WERI-Rb-1 (cell line): Measurements from ENCODE around the gene DNAH9.

Experiments
- DNase-seq: peaks from one replicate; pipeline ENCODE4 v3.0.0-alpha.2; 2020
- H3K27ac ChIP-seq: fragments of 250-450 bp; sonication (Bioruptor Pico); 2 replicates; pipeline ENCODE4 v1.5.1; 2020; ENCODE audit warnings: mild to moderate bottlenecking, moderate library complexity
- H3K27me3 ChIP-seq: fragments of 250-450 bp; sonication (Bioruptor Pico); 2 replicates; pipeline ENCODE4 v1.5.1; 2021; ENCODE audit warnings: mild to moderate bottlenecking, low read depth, moderate library complexity; ENCODE audit not compliant: insufficient read depth, severe bottlenecking
- H3K36me3 ChIP-seq: fragments of 250-450 bp; sonication (Bioruptor Pico); 2 replicates; pipeline ENCODE4 v1.5.1; 2020; ENCODE audit warnings: mild to moderate bottlenecking, moderate library complexity
- H3K4me3 ChIP-seq: 2 replicates; pipeline ENCODE4 v1.5.1; 2011; ENCODE audit warnings: low read depth, mild to moderate bottlenecking, control low read depth, low read length
- H3K9me3 ChIP-seq: fragments of 250-450 bp; sonication (Bioruptor Pico); 2 replicates; pipeline ENCODE4 v1.5.1; 2021; ENCODE audit warnings: mild to moderate bottlenecking, moderate library complexity; ENCODE audit not compliant: severe bottlenecking
- TF ChIP-seq, protein P1 (sequence below): IDR thresholded peaks from 2 replicates; pipeline ENCODE4 v1.5.1; 2011; ENCODE audit warnings: low read depth, mild to moderate bottlenecking, control low read depth, inconsistent platforms, low read length

DNAH9 gene

DNA sequence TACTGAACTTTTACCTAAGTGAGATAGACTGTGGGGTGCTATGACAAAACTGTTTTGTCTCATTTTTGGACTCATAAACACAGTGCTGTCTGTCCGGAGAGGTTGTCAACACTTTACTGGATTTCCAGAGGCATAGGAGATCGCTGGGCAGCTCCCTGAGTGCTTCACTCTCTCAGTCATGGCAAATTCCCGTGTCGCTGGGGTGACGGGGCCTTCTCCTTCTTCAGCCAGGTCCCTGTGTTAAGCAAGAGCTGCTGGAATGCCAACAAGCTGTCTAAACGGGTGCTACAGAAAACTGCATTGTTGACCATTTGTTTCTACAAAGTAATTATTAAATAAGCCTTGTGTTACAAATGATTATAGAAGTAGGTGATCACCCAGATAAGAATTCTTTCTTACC is 141.6 kb downstream of the DNAH9 start:
- Histone ChIP-seq H3K36me3 (no peaks in the 10 kb centered on the region), H3K27me3 (peaks cover 12% of the 10 kb centered on the region), H3K9me3 (no peaks in the 10 kb centered on the region), H3K27ac (no peak overlapping the region), H3K4me3 (no peak overlapping the region)
- TF ChIP-seq, protein P1, sequence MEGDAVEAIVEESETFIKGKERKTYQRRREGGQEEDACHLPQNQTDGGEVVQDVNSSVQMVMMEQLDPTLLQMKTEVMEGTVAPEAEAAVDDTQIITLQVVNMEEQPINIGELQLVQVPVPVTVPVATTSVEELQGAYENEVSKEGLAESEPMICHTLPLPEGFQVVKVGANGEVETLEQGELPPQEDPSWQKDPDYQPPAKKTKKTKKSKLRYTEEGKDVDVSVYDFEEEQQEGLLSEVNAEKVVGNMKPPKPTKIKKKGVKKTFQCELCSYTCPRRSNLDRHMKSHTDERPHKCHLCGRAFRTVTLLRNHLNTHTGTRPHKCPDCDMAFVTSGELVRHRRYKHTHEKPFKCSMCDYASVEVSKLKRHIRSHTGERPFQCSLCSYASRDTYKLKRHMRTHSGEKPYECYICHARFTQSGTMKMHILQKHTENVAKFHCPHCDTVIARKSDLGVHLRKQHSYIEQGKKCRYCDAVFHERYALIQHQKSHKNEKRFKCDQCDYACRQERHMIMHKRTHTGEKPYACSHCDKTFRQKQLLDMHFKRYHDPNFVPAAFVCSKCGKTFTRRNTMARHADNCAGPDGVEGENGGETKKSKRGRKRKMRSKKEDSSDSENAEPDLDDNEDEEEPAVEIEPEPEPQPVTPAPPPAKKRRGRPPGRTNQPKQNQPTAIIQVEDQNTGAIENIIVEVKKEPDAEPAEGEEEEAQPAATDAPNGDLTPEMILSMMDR = no peak
- DNase-seq = no peak

DNA sequence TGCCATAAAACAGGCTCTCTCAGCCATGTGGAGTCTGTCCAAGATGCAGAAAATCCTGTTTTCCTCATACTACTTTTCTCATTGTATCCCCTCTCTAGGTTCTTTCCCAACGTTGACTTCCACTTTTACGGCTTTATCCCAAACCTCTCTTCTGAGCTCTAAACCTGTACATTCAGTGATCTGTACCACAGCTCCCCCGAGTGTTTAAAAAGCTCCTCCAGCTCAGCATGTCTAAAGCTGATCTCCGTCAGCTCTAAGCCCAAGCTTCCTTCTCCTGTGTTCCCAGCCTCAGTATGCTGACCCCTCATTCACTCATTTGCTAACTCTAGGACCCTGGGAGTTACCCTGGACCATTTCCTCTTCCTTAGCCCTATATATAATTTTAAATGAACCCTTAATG is 144.6 kb downstream of the DNAH9 start:
- Histone ChIP-seq H3K27ac (no peak overlapping the region), H3K36me3 (no peaks in the 10 kb centered on the region), H3K4me3 (no peak overlapping the region), H3K27me3 (peaks cover 12% of the 10 kb centered on the region), H3K9me3 (no peaks in the 10 kb centered on the region)
- peak; percentile 35 for DNase-seq
- TF ChIP-seq, protein P1 = peak; percentile 45; the same call in 1 of the 2 replicates

DNA sequence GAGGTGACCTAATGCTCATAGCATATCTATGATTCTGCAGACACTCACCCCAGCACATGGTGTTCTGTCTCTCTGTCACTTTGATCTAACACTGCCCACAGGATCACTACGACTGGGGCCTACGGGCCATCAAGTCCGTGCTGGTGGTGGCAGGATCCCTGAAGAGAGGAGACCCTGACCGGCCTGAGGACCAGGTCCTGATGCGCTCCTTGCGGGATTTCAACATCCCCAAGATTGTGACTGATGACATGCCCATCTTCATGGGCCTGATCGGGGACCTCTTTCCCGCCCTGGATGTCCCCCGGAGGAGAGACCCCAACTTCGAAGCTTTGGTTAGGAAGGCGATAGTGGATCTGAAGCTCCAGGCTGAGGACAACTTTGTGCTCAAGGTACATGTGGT is 146.4 kb downstream of the DNAH9 start:
- H3K27me3 ChIP-seq = peaks cover 6% of the 10 kb centered on the region
- DNase-seq = no peak

DNA sequence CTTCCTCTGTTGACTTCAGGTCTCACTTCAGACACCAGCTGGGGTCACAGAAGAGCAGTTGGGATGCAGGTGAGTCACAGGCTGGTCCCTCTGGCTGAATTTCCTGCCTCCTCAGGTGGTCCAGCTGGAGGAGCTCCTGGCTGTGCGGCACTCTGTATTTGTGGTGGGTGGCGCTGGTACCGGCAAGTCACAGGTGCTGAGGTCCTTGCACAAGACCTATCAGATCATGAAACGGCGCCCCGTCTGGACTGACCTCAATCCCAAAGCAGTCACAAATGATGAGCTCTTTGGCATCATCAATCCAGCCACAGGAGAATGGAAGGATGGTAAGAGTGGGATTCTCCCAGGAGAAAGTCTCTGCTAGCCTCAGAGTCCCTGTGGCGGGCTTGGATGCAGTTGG is 149.2 kb downstream of the DNAH9 start:
- Histone ChIP-seq H3K4me3 (no peak overlapping the region), H3K27ac (no peak overlapping the region), H3K36me3 (no peaks in the 10 kb centered on the region), H3K9me3 (no peaks in the 10 kb centered on the region), H3K27me3 (peaks cover 6% of the 10 kb centered on the region)
- TF ChIP-seq, protein P1 = no peak
- DNase-seq = no peak

More for the DNA sequence above, 146.4 kb downstream of the DNAH9 start:
- Histone ChIP-seq H3K27ac (no peak overlapping the region), H3K9me3 (no peaks in the 10 kb centered on the region), H3K4me3 (no peak overlapping the region), H3K36me3 (no peaks in the 10 kb centered on the region)
- TF ChIP-seq, protein P1 = no peak

DNA sequence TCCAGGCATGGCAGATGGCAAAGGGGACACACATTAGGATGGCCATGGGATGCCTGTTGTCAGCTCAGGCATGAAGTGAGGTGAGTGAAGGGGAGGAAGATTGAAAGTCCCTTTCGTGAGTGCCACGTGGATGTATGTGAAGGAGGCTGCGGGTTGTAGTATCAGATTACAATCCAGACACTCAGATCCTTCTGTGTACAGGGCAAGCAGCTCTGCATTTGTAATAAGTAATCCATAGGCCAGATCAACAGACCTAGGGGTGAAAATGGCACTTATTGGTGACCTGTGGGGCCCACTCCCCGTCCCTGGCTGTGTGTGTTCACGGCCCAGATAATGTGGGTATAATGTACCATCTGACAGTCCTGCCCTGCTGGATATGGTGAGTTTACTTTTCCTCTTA is 159.5 kb downstream of the DNAH9 start:
- H3K27me3 ChIP-seq = peaks cover 7% of the 10 kb centered on the region

DNA sequence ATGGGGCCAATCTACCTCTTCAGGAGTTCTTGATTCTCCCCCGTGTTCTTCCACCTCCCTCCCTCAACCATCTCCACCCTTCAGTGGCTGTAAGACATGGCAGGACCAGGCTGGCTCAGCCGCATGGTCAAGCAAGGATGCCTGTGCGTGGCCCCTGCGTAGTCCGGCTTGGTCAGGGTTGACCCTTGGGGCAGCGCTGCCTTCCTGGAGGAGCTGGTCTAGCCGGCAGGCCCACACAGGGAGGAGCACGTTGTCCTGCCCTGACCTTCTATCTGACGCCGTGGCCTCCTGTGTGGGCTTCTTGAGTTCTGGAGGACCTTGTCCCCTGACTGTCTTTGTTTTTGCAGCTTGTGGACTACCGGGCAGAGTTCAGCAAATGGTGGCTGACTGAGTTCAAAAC is 169.8 kb downstream of the DNAH9 start:
- TF ChIP-seq, protein P1 = no peak
- no peaks in the 10 kb centered on the region for H3K9me3 ChIP-seq
- no peaks in the 10 kb centered on the region for H3K36me3 ChIP-seq
- no peak overlapping the region for H3K27ac ChIP-seq
- peaks cover 7% of the 10 kb centered on the region for H3K27me3 ChIP-seq
- DNase-seq = no peak
- no peak overlapping the region for H3K4me3 ChIP-seq

More for the DNA sequence above, 159.5 kb downstream of the DNAH9 start:
- Histone ChIP-seq H3K36me3 (no peaks in the 10 kb centered on the region), H3K27ac (no peak overlapping the region), H3K9me3 (no peaks in the 10 kb centered on the region), H3K4me3 (no peak overlapping the region)
- TF ChIP-seq, protein P1 = no peak
- DNase-seq = no peak
